Neuronal stem cell (in vitro differentiated cells): ENCODE results near the gene CLEC17A.

ENCODE experiments used
- DNase-seq: peaks from one replicate; pipeline ENCODE4 v3.0.0-alpha.2; 2013; ENCODE audit warnings: low spot score
- H2AFZ ChIP-seq: one replicate; pipeline ENCODE4 v1.6.1; 2013; ENCODE audit warnings: mild to moderate bottlenecking, low read length, inconsistent platforms
- H2AK5ac ChIP-seq: 2 replicates; pipeline ENCODE4 v1.6.1; 2013; ENCODE audit warnings: low read depth, mild to moderate bottlenecking, inconsistent platforms, low read length, moderate library complexity, mixed read lengths
- H2BK120ac ChIP-seq: 2 replicates; pipeline ENCODE4 v1.6.1; 2013; ENCODE audit warnings: low read depth, mild to moderate bottlenecking, inconsistent platforms, low read length, moderate library complexity, mixed read lengths
- H2BK12ac ChIP-seq: one replicate; pipeline ENCODE4 v1.6.1; 2013; ENCODE audit warnings: low read length, inconsistent platforms
- H2BK15ac ChIP-seq: 2 replicates; pipeline ENCODE4 v1.6.1; 2013; ENCODE audit warnings: mild to moderate bottlenecking, low read length, inconsistent platforms, mixed read lengths
- H2BK5ac ChIP-seq: one replicate; pipeline ENCODE4 v1.6.1; 2013; ENCODE audit warnings: inconsistent platforms, mild to moderate bottlenecking, low read length, moderate library complexity
- H3K14ac ChIP-seq: one replicate; pipeline ENCODE4 v1.6.1; 2013; ENCODE audit warnings: low read length, inconsistent platforms
- H3K18ac ChIP-seq: 2 replicates; pipeline ENCODE4 v1.6.1; 2013; ENCODE audit warnings: low read length, inconsistent platforms
- H3K23ac ChIP-seq: 2 replicates; pipeline ENCODE4 v1.6.1; 2013; ENCODE audit warnings: low read depth, mild to moderate bottlenecking, mixed read lengths, low read length, inconsistent platforms; ENCODE audit not compliant: poor library complexity
- H3K27ac ChIP-seq: replicated peaks from 3 replicates; pipeline ENCODE4 v1.5.1; 2013; ENCODE audit warnings: low read length, inconsistent platforms
- H3K27me3 ChIP-seq, 3 experiments: 2 replicates each; pipeline ENCODE4 v1.6.1; 2013; ENCODE audit warnings: low read length in 3 of 3, mild to moderate bottlenecking in 2 of 3, inconsistent platforms in 1 of 3, low read depth in 1 of 3, mixed read lengths in 1 of 3, moderate library complexity in 1 of 3; ENCODE audit not compliant: control insufficient read depth in 3 of 3, insufficient read depth in 3 of 3
- H3K36me3 ChIP-seq, 2 donors: replicated peaks in 1 of 2; 2 replicates each; pipeline ENCODE4 v1.6.1; 2013; ENCODE audit warnings: low read length in 2 of 2; ENCODE audit not compliant: control insufficient read depth in 2 of 2, insufficient read depth in 2 of 2
- H3K4ac ChIP-seq: 2 replicates; pipeline ENCODE4 v1.6.1; 2013; ENCODE audit warnings: inconsistent platforms, mild to moderate bottlenecking, low read length, moderate library complexity
- H3K4me1 ChIP-seq, 2 donors: 1 replicate in 1 of 2; 2 replicates in 1 of 2; pipeline ENCODE4 v1.6.1; 2013; ENCODE audit warnings: low read length in 2 of 2, low read depth in 1 of 2; ENCODE audit not compliant: control insufficient read depth in 2 of 2, insufficient read depth in 1 of 2
- H3K4me2 ChIP-seq: one replicate; pipeline ENCODE4 v1.6.1; 2013; ENCODE audit warnings: mild to moderate bottlenecking, low read length, inconsistent platforms; ENCODE audit not compliant: insufficient read depth, poor library complexity, severe bottlenecking
- H3K4me3 ChIP-seq, 2 donors: 2 replicates each; pipeline ENCODE4 v1.5.1; 2013; ENCODE audit warnings: low read length in 2 of 2, mild to moderate bottlenecking in 2 of 2, inconsistent platforms in 1 of 2, moderate library complexity in 1 of 2
- H3K79me1 ChIP-seq: one replicate; pipeline ENCODE4 v1.6.1; 2013; ENCODE audit warnings: low read depth, mild to moderate bottlenecking, inconsistent platforms, low read length, moderate library complexity
- H3K9ac ChIP-seq: one replicate; pipeline ENCODE4 v1.6.1; 2013; ENCODE audit warnings: mild to moderate bottlenecking, low read depth, low read length, inconsistent platforms; ENCODE audit not compliant: poor library complexity
- H3K9me3 ChIP-seq, 2 donors: replicated peaks in 1 of 2; 2 replicates each; pipeline versions ENCODE3 to v1.6.1; 2013; ENCODE audit warnings: low read length in 2 of 2, mild to moderate bottlenecking in 2 of 2, inconsistent platforms in 1 of 2, low read depth in 1 of 2, mixed read lengths in 1 of 2, moderate library complexity in 1 of 2; ENCODE audit not compliant: control insufficient read depth in 2 of 2, insufficient read depth in 1 of 2
- H4K8ac ChIP-seq: one replicate; pipeline ENCODE4 v1.6.1; 2013; ENCODE audit warnings: low read depth, mild to moderate bottlenecking, inconsistent platforms, low read length, moderate library complexity
- H4K91ac ChIP-seq: one replicate; pipeline ENCODE4 v1.6.1; 2013; ENCODE audit warnings: low read length, low read depth, mild to moderate bottlenecking, inconsistent platforms; ENCODE audit not compliant: poor library complexity
- WGBS, 2 donors: extraction: QIAGEN DNeasy Blood & Tissue Kit; methylation state at CpG; one replicate each; pipeline ENCODE4 v1.1.7; 2013; ENCODE audit warnings: missing lambda C conversion rate in 2 of 2, mixed read lengths in 1 of 2; ENCODE audit not compliant: insufficient read length in 2 of 2, insufficient replicate concordance in 1 of 2; ENCODE audit errors: extremely low coverage in 2 of 2; 5-methylcytosine and 5-hydroxymethylcytosine counted together

The CLEC17A gene

DNA sequence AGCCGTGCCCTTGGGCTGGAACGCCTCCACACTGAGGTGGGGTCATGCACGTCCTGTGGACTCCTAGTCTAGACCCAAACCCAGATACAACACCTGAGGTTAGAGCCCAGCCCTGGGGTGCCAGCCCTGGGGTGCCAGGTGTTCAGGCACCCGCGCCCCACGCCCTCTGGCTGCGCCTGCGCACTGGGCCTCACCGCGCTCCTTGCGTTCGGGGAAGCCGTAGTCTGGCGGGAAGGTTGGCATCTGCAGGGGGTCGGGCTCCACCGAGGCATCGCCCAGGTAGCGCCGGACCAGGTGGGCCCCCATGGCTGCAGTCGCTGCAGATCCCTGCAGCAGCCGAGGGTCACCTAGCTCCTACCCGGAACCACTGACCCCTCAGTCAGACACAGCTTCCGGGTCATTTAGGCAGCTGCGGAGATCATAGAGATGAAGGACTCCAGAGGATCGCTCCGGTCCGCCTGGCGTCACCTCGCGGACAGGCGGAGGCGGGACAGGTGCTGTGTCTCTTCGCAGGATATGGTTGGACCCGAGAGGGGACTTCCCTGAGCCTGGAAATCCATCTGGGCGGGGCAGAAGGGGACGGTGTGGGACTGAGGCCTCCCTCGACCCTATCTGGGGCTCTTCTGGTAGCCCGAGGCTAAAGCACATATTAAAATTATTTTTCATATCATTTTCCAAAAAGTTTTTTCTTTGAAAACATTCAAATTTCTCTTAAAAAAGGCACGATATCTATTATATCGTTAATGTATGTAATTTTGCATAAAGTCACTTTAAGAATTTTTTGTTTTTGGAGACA lies 11.0 kb upstream of the CLEC17A start, which contains the start of gene NDUFB7:
TSS of gene NDUFB7 (minus strand) at position 372 of the 796 bp plus-strand sequence. CDS start at position 306, 66 bp downstream.
- Histone ChIP-seq H3K14ac (peak within 1 kb of the TSS; percentile 84), H3K79me1 (peaks cover 15% of the 10 kb centered on the region), H3K4me3 (peak within 1 kb of the TSS; percentile 97 to 100), H4K8ac (peak within 1 kb of the TSS; percentile 86), H3K9ac (peak within 1 kb of the TSS; percentile 100), H2BK120ac (peak within 1 kb of the TSS; percentile 99), H3K23ac (peak within 1 kb of the TSS; percentile 99), H3K4me2 (peak within 1 kb of the TSS; percentile 94), H3K4ac (peak within 1 kb of the TSS; percentile 67), H3K36me3 (peaks cover 7 to 26% of the 10 kb centered on the region in 2 donors), H2BK5ac (peak within 1 kb of the TSS; percentile 97), H2BK12ac (no peak within 1 kb of the TSS), H3K9me3 (peaks cover 0 to 2% of the 10 kb centered on the region in 2 donors), H2AK5ac (peak within 1 kb of the TSS; percentile 94), H4K91ac (no peak within 1 kb of the TSS), H3K27me3 (peaks cover 0 to 1% (median 0%) of the 10 kb centered on the region in 3 experiments), H3K27ac (peak within 1 kb of the TSS; percentile 43), H3K4me1 (peaks cover 5 to 7% of the 10 kb centered on the region in 2 donors), H2BK15ac (no peak within 1 kb of the TSS), H3K18ac (peak within 1 kb of the TSS; percentile 99), H2AFZ (peak within 1 kb of the TSS; percentile 98)
- no CpG with 5 or more reads among the region's 40 CpGs for WGBS, 2 donors
- peak; percentile 82 for DNase-seq

DNA sequence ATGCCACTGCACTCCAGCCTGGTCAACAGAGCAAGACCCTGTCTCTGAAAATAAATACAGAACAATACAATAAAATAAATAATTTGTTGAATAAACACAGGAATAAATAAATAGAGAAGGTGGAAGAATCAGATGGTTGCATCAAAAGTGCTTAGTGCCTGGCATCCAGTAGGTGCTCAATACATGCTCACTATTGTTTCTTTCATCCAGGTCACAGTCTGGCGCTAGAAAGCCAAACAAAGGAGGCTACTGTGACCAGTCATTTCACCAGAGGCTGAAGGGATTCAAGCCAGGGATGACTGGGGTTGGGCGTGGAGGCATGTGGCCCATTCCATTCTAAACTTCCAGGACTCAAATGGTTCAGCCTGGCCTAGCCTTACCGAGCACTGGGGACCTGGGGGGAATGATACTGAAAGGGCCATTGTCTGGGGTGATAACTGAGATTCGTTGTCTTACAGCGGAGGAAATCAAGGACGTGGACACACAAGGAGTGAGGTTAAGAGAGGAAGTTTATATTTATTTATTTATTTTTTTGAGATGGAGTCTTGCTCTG lies 7.4 kb upstream of the CLEC17A start:
- Histone ChIP-seq H2AK5ac (no peak overlapping the region), H3K79me1 (peaks cover 9% of the 10 kb centered on the region), H3K4me3 (no peak overlapping the region), H3K18ac (no peak overlapping the region), H3K9me3 (no peaks in the 10 kb centered on the region), H4K8ac (no peak overlapping the region), H3K4me1 (peaks cover 5 to 7% of the 10 kb centered on the region in 2 donors), H2BK12ac (no peak overlapping the region), H2BK120ac (no peak overlapping the region), H3K27ac (no peak overlapping the region), H3K27me3 (peaks cover 0 to 1% (median 0%) of the 10 kb centered on the region in 3 experiments), H3K36me3 (no peaks in the 10 kb centered on the region), H2BK15ac (no peak overlapping the region), H3K23ac (no peak overlapping the region), H4K91ac (no peak overlapping the region), H3K4me2 (no peak overlapping the region), H3K14ac (no peak overlapping the region), H2AFZ (no peak overlapping the region), H3K9ac (no peak overlapping the region), H2BK5ac (no peak overlapping the region), H3K4ac (no peak overlapping the region)
- no CpG with 5 or more reads among the region's 6 CpGs for WGBS, 2 donors
- DNase-seq, result no peak

GRCh38 chr19:14576363-14576762 lies 6.5 kb upstream of the CLEC17A start:
- H3K4me3 ChIP-seq, result no peak overlapping the region
- H3K27me3 ChIP-seq, result peaks cover 0 to 1% (median 0%) of the 10 kb centered on the region in 3 experiments
- no peak overlapping the region for H2BK120ac ChIP-seq
- no peak overlapping the region for H2AFZ ChIP-seq
- DNase-seq, result no peak
- H2BK15ac ChIP-seq, result no peak overlapping the region
- H3K4me1 ChIP-seq, result no peaks in the 10 kb centered on the region
- no peak overlapping the region for H3K27ac ChIP-seq
- H2BK5ac ChIP-seq, result no peak overlapping the region
- no CpG with 5 or more reads among the region's 8 CpGs for WGBS, 2 donors
- H3K23ac ChIP-seq, result no peak overlapping the region
- no peak overlapping the region for H2BK12ac ChIP-seq
- H3K9me3 ChIP-seq, result no peaks in the 10 kb centered on the region
- no peak overlapping the region for H3K9ac ChIP-seq
- H3K4me2 ChIP-seq, result no peak overlapping the region
- no peak overlapping the region for H2AK5ac ChIP-seq
- no peaks in the 10 kb centered on the region for H3K36me3 ChIP-seq
- no peak overlapping the region for H4K91ac ChIP-seq
- no peak overlapping the region for H3K18ac ChIP-seq
- no peak overlapping the region for H3K14ac ChIP-seq
- H3K4ac ChIP-seq, result no peak overlapping the region
- peaks cover 4% of the 10 kb centered on the region for H3K79me1 ChIP-seq
- no peak overlapping the region for H4K8ac ChIP-seq

GRCh38 chr19:14577264-14577663 lies 5.6 kb upstream of the CLEC17A start:
- no peak overlapping the region for H2AFZ ChIP-seq
- no CpG with 5 or more reads among the region's 5 CpGs for WGBS, 2 donors
- H3K4me1 ChIP-seq, result no peaks in the 10 kb centered on the region
- H4K91ac ChIP-seq, result no peak overlapping the region
- no peak overlapping the region for H2BK12ac ChIP-seq
- H3K27me3 ChIP-seq, result no peaks in the 10 kb centered on the region
- no peak for DNase-seq
- no peak overlapping the region for H2AK5ac ChIP-seq
- H2BK5ac ChIP-seq, result no peak overlapping the region
- H3K14ac ChIP-seq, result no peak overlapping the region
- H3K4me2 ChIP-seq, result no peak overlapping the region
- no peak overlapping the region for H2BK120ac ChIP-seq
- H3K4ac ChIP-seq, result no peak overlapping the region
- H3K23ac ChIP-seq, result no peak overlapping the region
- H3K4me3 ChIP-seq, result no peak overlapping the region
- H4K8ac ChIP-seq, result no peak overlapping the region
- H3K18ac ChIP-seq, result no peak overlapping the region
- no peaks in the 10 kb centered on the region for H3K9me3 ChIP-seq
- H3K36me3 ChIP-seq, result no peaks in the 10 kb centered on the region
- H3K9ac ChIP-seq, result no peak overlapping the region
- H3K27ac ChIP-seq, result no peak overlapping the region
- no peaks in the 10 kb centered on the region for H3K79me1 ChIP-seq
- H2BK15ac ChIP-seq, result no peak overlapping the region
